Right atrium auricular region (tissue), 2 donors: Measurements from ENCODE around the gene RASGRF2. TPM values are rescaled to one million over a fixed set of nuclear protein-coding genes. Genes with fewer than 3 reads are reported as not detected.
"Not testable (repeated sequence)": the region's sequence is repeated elsewhere in the genome, so short reads cannot be mapped to it uniquely, and the experiment has no call there.

Experiments used
- DNase-seq: peaks from one replicate; pipeline ENCODE4 v3.0.0-alpha.2; 2019; ENCODE audit warnings: low spot score
- H3K27ac ChIP-seq, 2 donors: fragments of 200-600 bp; sonication (generic); 1 replicate in 1 of 2; 2 replicates in 1 of 2; pipeline ENCODE4 v1.5.1; 2016 to 2019
- H3K27me3 ChIP-seq, 2 donors: fragments of 200-600 bp; sonication (generic); one replicate each; pipeline versions ENCODE4 v1.5.1 to v1.6.0; 2017 to 2019
- H3K36me3 ChIP-seq: fragments of 200-600 bp; sonication (generic); one replicate; pipeline ENCODE4 v1.5.1; 2016
- H3K4me1 ChIP-seq, 2 donors: fragments of 200-600 bp; sonication (generic); one replicate each; pipeline versions ENCODE4 v1.5.1 to v1.6.0; 2017 to 2019
- H3K4me3 ChIP-seq, 2 donors: fragments of 200-600 bp; sonication (generic); 1 replicate in 1 of 2; 2 replicates in 1 of 2; pipeline ENCODE4 v1.5.1; 2017 to 2019; ENCODE audit warnings: mild to moderate bottlenecking in 1 of 2, moderate library complexity in 1 of 2
- H3K9me3 ChIP-seq, 2 donors: fragments of 200-600 bp; sonication (generic); one replicate each; pipeline ENCODE4 v1.5.1; 2019
- total RNA-seq, 2 donors: library from RNA; depleted of rRNA; stranded (reverse); fragments of >200 nt; gene quantifications; one replicate each; pipeline ENCODE4 v1.1.0, GENCODE V29; 2016
- TF ChIP-seq, protein P1 (sequence below), 2 donors: fragments of 200-600 bp; sonication (generic); IDR thresholded peaks; one replicate each; pipeline ENCODE4 v1.5.1; 2019; ENCODE audit warnings: antibody characterized with exemption in 2 of 2

RASGRF2 gene
- total RNA-seq, 2 donors from 2014 or later: 3.5 to 6.3 TPM

DNA sequence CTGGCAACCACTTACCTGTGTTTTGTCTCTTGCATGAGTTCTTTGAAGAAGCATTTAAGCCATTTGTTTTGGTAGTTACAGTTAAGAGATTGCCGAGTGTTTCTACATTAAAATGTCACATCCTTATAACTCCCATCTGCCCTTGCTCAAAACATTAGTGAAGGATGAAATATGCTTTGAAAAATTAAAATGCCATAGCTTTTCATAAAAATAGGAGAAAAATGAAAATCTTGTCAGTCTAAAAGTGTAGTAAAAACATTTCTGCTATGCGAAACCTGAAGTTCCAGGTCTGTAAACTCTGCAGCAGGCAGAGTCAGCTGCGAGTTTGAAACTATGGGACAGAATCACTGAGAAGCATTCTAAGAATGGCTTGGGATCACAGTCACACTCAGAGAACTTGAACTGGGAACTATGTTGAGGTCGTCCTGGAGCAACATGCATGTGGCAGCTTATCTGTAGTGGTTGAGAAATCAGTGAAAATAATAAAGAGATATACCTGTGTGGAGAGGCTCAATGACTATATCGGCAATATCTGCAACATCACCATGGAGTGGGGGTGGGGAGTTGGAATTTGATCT lies 67.4 kb downstream of the RASGRF2 start:
- TF ChIP-seq, protein P1, sequence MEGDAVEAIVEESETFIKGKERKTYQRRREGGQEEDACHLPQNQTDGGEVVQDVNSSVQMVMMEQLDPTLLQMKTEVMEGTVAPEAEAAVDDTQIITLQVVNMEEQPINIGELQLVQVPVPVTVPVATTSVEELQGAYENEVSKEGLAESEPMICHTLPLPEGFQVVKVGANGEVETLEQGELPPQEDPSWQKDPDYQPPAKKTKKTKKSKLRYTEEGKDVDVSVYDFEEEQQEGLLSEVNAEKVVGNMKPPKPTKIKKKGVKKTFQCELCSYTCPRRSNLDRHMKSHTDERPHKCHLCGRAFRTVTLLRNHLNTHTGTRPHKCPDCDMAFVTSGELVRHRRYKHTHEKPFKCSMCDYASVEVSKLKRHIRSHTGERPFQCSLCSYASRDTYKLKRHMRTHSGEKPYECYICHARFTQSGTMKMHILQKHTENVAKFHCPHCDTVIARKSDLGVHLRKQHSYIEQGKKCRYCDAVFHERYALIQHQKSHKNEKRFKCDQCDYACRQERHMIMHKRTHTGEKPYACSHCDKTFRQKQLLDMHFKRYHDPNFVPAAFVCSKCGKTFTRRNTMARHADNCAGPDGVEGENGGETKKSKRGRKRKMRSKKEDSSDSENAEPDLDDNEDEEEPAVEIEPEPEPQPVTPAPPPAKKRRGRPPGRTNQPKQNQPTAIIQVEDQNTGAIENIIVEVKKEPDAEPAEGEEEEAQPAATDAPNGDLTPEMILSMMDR (IDR thresholded peaks at IDR 0.05): no peak
- no peak overlapping the region for H3K27ac ChIP-seq
- H3K9me3 ChIP-seq: no peaks in the 10 kb centered on the region
- H3K4me3 ChIP-seq: no peak overlapping the region
- no peaks in the 10 kb centered on the region for H3K27me3 ChIP-seq
- H3K4me1 ChIP-seq: no peaks in the 10 kb centered on the region
- no peaks in the 10 kb centered on the region for H3K36me3 ChIP-seq
- DNase-seq: no peak

DNA sequence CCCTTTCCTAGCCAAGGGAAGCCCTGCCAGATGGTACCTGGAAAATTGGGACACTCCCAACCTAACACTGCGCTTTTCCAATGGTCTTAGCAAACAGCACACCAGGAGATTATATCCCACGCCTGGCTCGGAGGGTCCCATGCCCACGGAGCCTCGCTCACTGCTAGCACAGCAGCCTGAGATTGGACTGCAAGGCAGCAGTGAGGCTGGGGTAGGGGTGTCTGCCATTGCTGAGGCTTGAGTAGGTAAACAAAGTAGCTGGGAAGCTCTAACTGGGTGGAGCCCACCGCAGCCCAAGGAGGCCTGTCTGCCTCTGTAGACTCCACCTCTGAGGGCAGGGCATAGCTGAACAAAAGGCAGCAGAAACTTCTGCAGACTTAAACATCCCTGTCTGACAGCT lies 68.7 kb downstream of the RASGRF2 start:
- not testable (repeated sequence) for DNase-seq, H3K4me1 ChIP-seq, H3K36me3 ChIP-seq, H3K4me3 ChIP-seq, H3K27ac ChIP-seq, H3K27me3 ChIP-seq, H3K9me3 ChIP-seq

DNA sequence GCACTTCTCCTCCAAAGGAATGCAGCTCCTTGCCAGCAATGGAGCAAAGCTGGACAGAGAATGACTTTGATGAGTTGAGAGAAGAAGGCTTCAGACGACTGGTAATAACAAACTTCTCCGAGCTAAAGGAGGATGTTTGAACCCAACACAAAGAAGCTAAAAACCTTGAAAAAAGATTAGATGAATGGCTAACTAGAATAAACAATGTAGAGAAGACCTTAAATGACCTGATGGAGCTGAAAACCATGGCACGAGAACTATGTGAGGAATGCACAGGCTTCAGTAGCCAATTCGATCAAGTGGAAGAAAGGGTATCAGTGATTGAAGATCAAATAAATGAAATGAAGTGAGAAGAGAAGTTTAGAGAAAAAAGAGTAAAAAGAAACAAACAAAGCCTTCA lies 69.6 kb downstream of the RASGRF2 start:
- H3K9me3 ChIP-seq, H3K27me3 ChIP-seq, H3K4me1 ChIP-seq, H3K27ac ChIP-seq, H3K4me3 ChIP-seq, H3K36me3 ChIP-seq, DNase-seq: not testable (repeated sequence)

DNA sequence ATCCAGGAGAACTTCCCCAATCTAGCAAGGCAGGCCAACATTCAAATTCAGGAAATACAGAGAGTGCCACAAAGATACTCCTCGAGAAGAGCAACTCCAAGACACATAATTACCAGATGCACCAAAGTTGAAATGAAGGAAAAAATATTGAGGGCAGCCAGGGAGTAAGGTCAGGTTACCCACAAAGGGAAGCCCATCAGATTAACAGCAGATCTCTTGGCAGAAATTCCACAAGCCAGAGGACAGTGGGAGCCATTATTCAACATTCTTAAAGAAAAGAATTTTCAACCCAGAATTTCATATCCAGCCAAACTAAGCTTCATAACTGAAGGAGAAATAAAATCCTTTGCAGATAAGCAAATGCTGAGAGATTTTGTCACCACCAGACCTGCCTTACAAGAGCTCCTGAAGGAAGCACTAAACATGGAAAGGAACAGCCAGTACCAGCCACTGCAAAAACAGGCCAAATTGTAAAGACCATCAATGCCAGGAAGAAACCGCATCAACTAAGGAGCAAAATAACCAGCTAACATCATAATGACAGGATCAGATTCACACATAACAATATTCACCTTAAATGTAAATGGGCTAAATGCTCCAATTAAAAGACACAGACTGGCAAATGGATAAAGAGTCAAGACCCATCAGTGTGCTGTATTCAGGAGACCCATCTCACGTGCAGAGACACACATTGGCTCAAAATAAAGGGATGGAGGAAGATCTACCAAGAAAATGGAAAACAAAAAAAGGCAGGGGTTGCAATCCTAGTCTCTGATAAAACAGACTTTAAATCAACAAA lies 70.3 kb downstream of the RASGRF2 start:
- H3K9me3 ChIP-seq, H3K27me3 ChIP-seq, DNase-seq, H3K4me1 ChIP-seq, H3K27ac ChIP-seq, H3K36me3 ChIP-seq, H3K4me3 ChIP-seq: not testable (repeated sequence)

DNA sequence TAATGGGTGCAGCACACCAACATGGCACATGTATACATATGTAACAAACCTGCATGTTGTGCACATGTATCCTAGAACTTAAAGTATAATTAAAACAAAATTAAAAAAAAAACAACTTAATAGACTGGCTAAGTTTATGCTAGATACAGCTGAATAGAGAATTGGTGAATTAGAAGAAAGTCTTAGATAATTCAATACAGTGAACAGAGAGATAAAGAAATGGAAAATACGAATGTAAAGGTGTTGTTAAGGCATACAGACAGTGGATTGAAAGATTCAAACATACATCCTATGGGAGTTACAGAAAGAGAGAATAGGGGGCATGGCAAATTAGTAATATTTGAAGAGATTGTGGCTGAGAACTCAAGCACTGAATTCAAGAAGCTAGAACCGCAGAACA lies 75.4 kb downstream of the RASGRF2 start:
- Histone ChIP-seq H3K36me3 (no peaks in the 10 kb centered on the region), H3K27ac (no peak overlapping the region), H3K4me1 (no peaks in the 10 kb centered on the region), H3K9me3 (peaks cover 0 to 7% of the 10 kb centered on the region in 2 donors), H3K4me3 (no peak overlapping the region), H3K27me3 (no peaks in the 10 kb centered on the region)
- DNase-seq: no peak
- TF ChIP-seq, protein P1 (IDR thresholded peaks at IDR 0.05): no peak

DNA sequence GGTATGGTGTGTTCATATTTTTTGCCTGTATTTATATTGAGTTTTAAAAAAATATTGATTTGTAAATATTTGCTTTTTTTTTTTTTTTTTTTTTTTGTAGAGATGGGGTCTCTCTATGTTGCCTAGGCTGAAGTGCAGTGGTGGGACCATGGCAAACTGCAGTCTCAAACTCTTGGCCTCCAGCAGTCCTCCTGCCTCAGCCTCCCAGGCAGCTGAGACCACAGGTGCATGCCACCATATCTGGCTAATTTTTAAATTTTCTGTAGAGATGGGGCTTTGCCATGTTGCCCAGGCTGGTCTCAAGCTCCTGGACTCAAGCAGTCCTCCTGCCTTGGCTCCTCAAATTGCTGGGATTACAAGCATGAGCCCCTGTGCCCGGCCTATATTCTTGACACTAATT lies 78.3 kb downstream of the RASGRF2 start:
- no peaks in the 10 kb centered on the region for H3K27me3 ChIP-seq
- DNase-seq: no peak
- H3K36me3 ChIP-seq: no peaks in the 10 kb centered on the region
- peaks cover 0 to 7% of the 10 kb centered on the region in 2 donors for H3K9me3 ChIP-seq
- TF ChIP-seq, protein P1 (IDR thresholded peaks at IDR 0.05): no peak
- H3K27ac ChIP-seq: no peak overlapping the region
- no peak overlapping the region for H3K4me3 ChIP-seq
- H3K4me1 ChIP-seq: no peaks in the 10 kb centered on the region

DNA sequence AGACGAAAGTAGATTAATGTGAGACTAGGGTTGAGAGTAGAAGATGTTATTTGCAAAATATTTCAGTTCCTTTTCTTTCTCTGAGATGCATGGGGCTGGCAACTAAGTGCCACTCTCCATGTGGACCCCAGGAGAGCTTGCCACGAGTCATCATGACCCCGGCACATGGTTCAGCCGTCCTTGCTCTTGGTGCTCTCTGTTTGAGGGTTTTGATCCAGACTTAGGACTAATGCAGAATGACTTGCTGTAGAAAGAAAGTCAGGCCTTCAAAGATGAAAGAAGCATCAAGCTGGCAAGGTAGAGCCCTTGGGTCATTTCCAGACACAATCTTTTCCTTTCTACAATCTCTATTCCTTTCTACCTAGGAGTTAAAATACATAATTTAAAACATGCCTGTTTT lies 84.7 kb downstream of the RASGRF2 start:
- Histone ChIP-seq H3K4me1 (no peaks in the 10 kb centered on the region), H3K27ac (no peak overlapping the region), H3K9me3 (no peaks in the 10 kb centered on the region), H3K36me3 (no peaks in the 10 kb centered on the region), H3K27me3 (no peaks in the 10 kb centered on the region), H3K4me3 (no peak overlapping the region)
- DNase-seq: no peak
- TF ChIP-seq, protein P1 (IDR thresholded peaks at IDR 0.05): no peak
